HUES64 (cell line): ENCODE measurements around the gene KRT32.

Source experiments
- H3K27ac ChIP-seq: 2 replicates; pipeline ENCODE4 v1.7.0; 2013; ENCODE audit warnings: low read depth, low read length, inconsistent platforms
- H3K27me3 ChIP-seq: 2 replicates; pipeline ENCODE4 v1.6.1; 2013; ENCODE audit warnings: mild to moderate bottlenecking, low read length; ENCODE audit not compliant: insufficient read depth
- H3K36me3 ChIP-seq: 2 replicates; pipeline ENCODE4 v1.6.1; 2013; ENCODE audit warnings: mild to moderate bottlenecking, low read length; ENCODE audit not compliant: insufficient read depth
- H3K4me1 ChIP-seq: 2 replicates; pipeline ENCODE4 v1.6.1; 2013; ENCODE audit warnings: mild to moderate bottlenecking, low read length, moderate library complexity; ENCODE audit not compliant: insufficient read depth
- H3K4me3 ChIP-seq: 2 replicates; pipeline ENCODE4 v1.5.1; 2013; ENCODE audit warnings: mild to moderate bottlenecking, low read length, moderate library complexity
- H3K9ac ChIP-seq: 2 replicates; pipeline ENCODE4 v1.6.1; 2013; ENCODE audit warnings: mild to moderate bottlenecking, low read depth, low read length
- H3K9me3 ChIP-seq: 2 replicates; pipeline ENCODE4 v1.6.1; 2013; ENCODE audit warnings: low read depth, low read length; ENCODE audit not compliant: insufficient read depth
- WGBS: fragments of 150-250, 120-280 bp; methylation state at CpG from one replicate; pipeline ENCODE4 v1.1.7; 2013; ENCODE audit warnings: missing lambda C conversion rate; 5-methylcytosine and 5-hydroxymethylcytosine counted together

The KRT32 gene

GRCh38 chr17:41480581-41480980 is 13.4 kb upstream of the KRT32 start:
- WGBS, result 93% methylated on average over 10 of the region's 10 CpGs
- Histone ChIP-seq H3K27ac (no peak overlapping the region), H3K36me3 (no peaks in the 10 kb centered on the region), H3K27me3 (no peaks in the 10 kb centered on the region), H3K9ac (no peak overlapping the region), H3K4me1 (no peaks in the 10 kb centered on the region), H3K4me3 (no peak overlapping the region), H3K9me3 (no peaks in the 10 kb centered on the region)

GRCh38 chr17:41480136-41480535 is 12.9 kb upstream of the KRT32 start:
- Histone ChIP-seq H3K27me3 (no peaks in the 10 kb centered on the region), H3K4me3 (no peak overlapping the region), H3K9ac (no peak overlapping the region), H3K27ac (no peak overlapping the region), H3K9me3 (no peaks in the 10 kb centered on the region), H3K4me1 (no peaks in the 10 kb centered on the region), H3K36me3 (no peaks in the 10 kb centered on the region)
- WGBS, result 83% methylated on average over 2 of the region's 2 CpGs

- WGBS, result 89% methylated on average over 8 of the region's 8 CpGs
- Histone ChIP-seq H3K9ac (no peak overlapping the region), H3K4me1 (no peaks in the 10 kb centered on the region), H3K36me3 (no peaks in the 10 kb centered on the region), H3K27me3 (no peaks in the 10 kb centered on the region), H3K4me3 (no peak overlapping the region), H3K9me3 (no peaks in the 10 kb centered on the region), H3K27ac (no peak overlapping the region)
Observed at GRCh38 chr17:41478237-41478636, 11.1 kb upstream of the KRT32 start.

GRCh38 chr17:41476866-41477815 is 10.0 kb upstream of the KRT32 start:
- no peak overlapping the region for H3K27ac ChIP-seq
- H3K27me3 ChIP-seq, result no peaks in the 10 kb centered on the region
- WGBS, result 92% methylated on average over 22 of the region's 22 CpGs
- H3K9ac ChIP-seq, result no peak overlapping the region
- H3K4me3 ChIP-seq, result no peak overlapping the region
- H3K4me1 ChIP-seq, result no peaks in the 10 kb centered on the region
- H3K9me3 ChIP-seq, result no peaks in the 10 kb centered on the region
- H3K36me3 ChIP-seq, result no peaks in the 10 kb centered on the region

- Histone ChIP-seq H3K4me1 (no peaks in the 10 kb centered on the region), H3K36me3 (no peaks in the 10 kb centered on the region), H3K9ac (no peak overlapping the region), H3K27ac (no peak overlapping the region), H3K9me3 (peaks cover 7% of the 10 kb centered on the region), H3K27me3 (no peaks in the 10 kb centered on the region), H3K4me3 (no peak overlapping the region)
- 95% methylated on average over 4 of the region's 4 CpGs for WGBS
Observed at GRCh38 chr17:41475421-41475820, 8.2 kb upstream of the KRT32 start.

- Histone ChIP-seq H3K9ac (no peak overlapping the region), H3K4me3 (no peak overlapping the region), H3K27me3 (no peaks in the 10 kb centered on the region), H3K36me3 (no peaks in the 10 kb centered on the region), H3K4me1 (no peaks in the 10 kb centered on the region), H3K27ac (no peak overlapping the region), H3K9me3 (peaks cover 7% of the 10 kb centered on the region)
- WGBS, result 88% methylated on average over 8 of the region's 8 CpGs
Observed at GRCh38 chr17:41474863-41475262, 7.7 kb upstream of the KRT32 start.

DNA sequence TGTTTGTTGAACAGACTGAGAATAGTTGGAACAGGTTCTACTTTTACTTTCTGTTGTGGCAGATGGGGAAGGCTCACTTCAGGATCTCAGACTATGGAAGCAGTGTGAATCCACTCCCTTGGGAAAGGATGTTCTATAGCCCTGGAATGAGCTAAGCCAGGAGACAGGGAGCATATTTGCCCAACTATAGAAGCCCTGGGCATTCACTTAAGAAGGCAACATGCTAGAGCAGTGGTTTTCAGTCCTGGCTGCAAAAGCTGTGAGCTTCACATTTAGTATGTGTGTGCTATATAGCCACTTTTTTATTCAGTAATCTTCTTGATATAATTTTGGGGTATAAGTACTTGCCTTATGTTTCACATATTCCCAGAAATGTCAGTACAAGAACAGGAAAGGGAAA is 1.2 kb upstream of the KRT32 start:
- Histone ChIP-seq H3K27ac (no peak overlapping the region), H3K36me3 (no peaks in the 10 kb centered on the region), H3K4me3 (no peak overlapping the region), H3K27me3 (no peaks in the 10 kb centered on the region), H3K9ac (no peak overlapping the region), H3K4me1 (no peaks in the 10 kb centered on the region), H3K9me3 (peaks cover 7% of the 10 kb centered on the region)

DNA sequence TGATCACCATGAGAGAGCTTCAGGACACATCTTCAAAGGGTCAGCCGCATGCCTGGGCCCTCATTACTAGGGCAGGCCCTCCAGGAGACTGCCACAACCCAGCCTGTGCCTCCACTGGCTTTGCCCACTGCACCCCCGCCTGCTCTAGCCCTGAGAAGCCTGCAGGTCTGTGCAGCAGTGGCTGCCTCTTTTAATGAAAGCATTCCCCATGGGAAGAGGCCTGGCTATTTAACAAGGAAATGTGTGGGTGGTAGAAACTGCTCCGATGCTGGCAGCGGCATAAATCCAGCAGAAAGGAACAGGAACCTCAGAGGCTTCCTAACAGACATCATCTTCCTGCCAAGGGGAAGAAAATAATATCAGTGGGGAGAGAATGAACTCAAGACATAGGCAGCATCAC is 375 bp upstream of the KRT32 start:
- H3K27me3 ChIP-seq, result no peaks in the 10 kb centered on the region
- H3K4me1 ChIP-seq, result no peaks in the 10 kb centered on the region
- H3K9ac ChIP-seq, result no peak overlapping the region
- 83% methylated on average over 4 of the region's 4 CpGs for WGBS
- no peaks in the 10 kb centered on the region for H3K36me3 ChIP-seq
- peaks cover 7% of the 10 kb centered on the region for H3K9me3 ChIP-seq
- no peak overlapping the region for H3K27ac ChIP-seq
- no peak overlapping the region for H3K4me3 ChIP-seq

DNA sequence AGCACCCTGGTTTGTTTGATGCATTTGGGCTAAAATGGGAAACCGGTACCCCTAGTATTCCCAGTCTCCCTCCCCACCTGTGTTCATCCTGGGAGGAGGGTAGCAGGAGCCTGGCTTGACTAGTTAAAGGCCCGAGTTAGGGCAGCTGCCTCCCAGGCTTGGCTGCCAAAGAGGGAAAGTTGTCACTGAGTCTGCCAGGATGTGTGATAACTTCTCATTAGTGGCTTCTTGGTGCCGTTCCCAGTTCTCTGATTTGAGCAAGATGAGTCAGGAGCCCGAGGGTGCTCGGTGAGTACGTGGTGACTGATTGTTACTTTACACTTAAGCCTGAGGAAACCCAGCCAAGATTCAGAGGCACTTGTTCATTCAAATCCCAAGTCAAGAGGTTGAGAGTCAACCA is 2.5 kb downstream of the KRT32 start:
- no peak overlapping the region for H3K9ac ChIP-seq
- 90% methylated on average over 6 of the region's 6 CpGs for WGBS
- H3K9me3 ChIP-seq, result no peaks in the 10 kb centered on the region
- H3K36me3 ChIP-seq, result no peaks in the 10 kb centered on the region
- H3K27me3 ChIP-seq, result no peaks in the 10 kb centered on the region
- H3K4me3 ChIP-seq, result no peak overlapping the region
- no peak overlapping the region for H3K27ac ChIP-seq
- no peaks in the 10 kb centered on the region for H3K4me1 ChIP-seq

DNA sequence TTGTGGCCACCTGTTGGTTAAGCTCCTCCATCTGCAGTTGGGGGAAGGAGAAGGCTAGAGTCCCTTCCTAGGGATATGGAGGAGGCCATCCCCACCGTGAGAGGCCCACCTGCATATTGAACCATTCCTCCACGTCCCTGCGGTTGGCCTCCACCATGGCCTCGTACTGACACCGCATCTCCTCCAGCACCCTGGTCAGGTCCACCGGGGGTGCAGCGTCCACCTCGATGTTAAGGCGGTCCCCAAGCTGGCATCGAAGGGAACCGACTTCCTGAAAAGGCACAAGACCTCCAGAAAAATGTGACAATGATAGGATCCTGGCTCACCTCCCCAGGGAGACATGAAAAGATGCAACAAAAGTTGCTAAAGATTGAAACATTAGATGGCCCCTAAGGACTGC is 3.0 kb downstream of the KRT32 start:
- H3K4me1 ChIP-seq, result no peaks in the 10 kb centered on the region
- H3K36me3 ChIP-seq, result no peaks in the 10 kb centered on the region

DNA sequence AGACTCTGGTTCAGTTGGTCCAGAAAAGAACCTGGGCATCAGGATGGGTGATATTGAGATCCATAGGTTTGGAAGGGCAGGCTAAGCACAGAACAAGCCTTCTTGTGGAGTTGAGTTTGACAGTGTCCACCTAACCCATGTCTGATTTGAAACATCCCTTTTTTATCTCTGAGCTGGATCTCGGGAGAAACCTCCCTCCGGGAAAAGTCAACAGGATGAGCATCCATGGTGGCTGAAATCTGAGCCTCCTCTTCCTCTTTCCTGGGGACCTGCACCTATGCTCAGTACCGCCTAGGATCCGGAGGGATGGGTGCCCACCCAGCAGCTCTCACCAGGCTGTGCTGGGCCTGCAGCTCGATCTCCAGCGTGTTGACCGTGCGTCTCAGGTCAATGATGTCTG is 3.4 kb downstream of the KRT32 start:
- WGBS, result 91% methylated on average over 8 of the region's 8 CpGs
- Histone ChIP-seq H3K36me3 (no peaks in the 10 kb centered on the region), H3K27me3 (no peaks in the 10 kb centered on the region), H3K4me3 (no peak overlapping the region), H3K27ac (no peak overlapping the region), H3K9me3 (no peaks in the 10 kb centered on the region), H3K4me1 (no peaks in the 10 kb centered on the region), H3K9ac (no peak overlapping the region)

More for the DNA sequence above, 3.0 kb downstream of the KRT32 start:
- Histone ChIP-seq H3K9ac (no peak overlapping the region), H3K9me3 (no peaks in the 10 kb centered on the region), H3K27ac (no peak overlapping the region), H3K4me3 (no peak overlapping the region), H3K27me3 (no peaks in the 10 kb centered on the region)
- WGBS, result 93% methylated on average over 11 of the region's 11 CpGs
